Panc1 (cell line): ENCODE data around the gene RCN2. TPM values are rescaled to one million over a fixed set of nuclear protein-coding genes. Genes with fewer than 3 reads are reported as not detected.

Experiments used
- ATAC-seq: fragments of 200-7000 bp; cut with Tn5 transposase; 2 replicates; pipeline ENCODE4 v1.9.1; 2020; ENCODE audit warnings: mild to moderate bottlenecking, moderate library complexity
- BruUV-seq: library from RNA; stranded (reverse); fragments of 400-500 nt; replicated peaks from 2 replicates; lab custom pipeline; 2021; lab: Mats Ljungman, UMichigan
- CTCF ChIA-PET: fragments of 300-600 bp; sonication (Branson Sonifier 250); formaldehyde crosslinking; loops from one replicate; lab custom pipeline; 2022; ENCODE audit warnings: antibody characterized with exemption; lab: Charles Lee
- POLR2A ChIA-PET: fragments of 300-600 bp; sonication (Branson Sonifier 250); formaldehyde crosslinking; loops from one replicate; lab custom pipeline; 2022; ENCODE audit warnings: antibody characterized with exemption; lab: Charles Lee
- DNase-seq: peaks from one replicate; pipeline ENCODE4 v3.0.0-alpha.2; 2010; ENCODE audit warnings: low read depth, low spot score
- H3K27ac ChIP-seq: 2 replicates; pipeline ENCODE4 v1.5.1; 2011; ENCODE audit warnings: mild to moderate bottlenecking, low read length, inconsistent platforms
- H3K27me3 ChIP-seq: fragments of 200-500 bp; sonication (Bioruptor generic); 2 replicates; pipeline ENCODE4 v1.6.0; 2014; ENCODE audit warnings: low read length, inconsistent platforms; ENCODE audit not compliant: control insufficient read depth, insufficient read depth
- H3K36me3 ChIP-seq: fragments of 200-500 bp; sonication (Bioruptor generic); 2 replicates; pipeline ENCODE4 v1.5.1; 2014; ENCODE audit warnings: inconsistent platforms, mild to moderate bottlenecking, low read length, moderate library complexity; ENCODE audit not compliant: control insufficient read depth, insufficient read depth
- H3K4me1 ChIP-seq: 2 replicates; pipeline ENCODE4 v1.5.1; 2011; ENCODE audit warnings: inconsistent platforms, mild to moderate bottlenecking, low read length, moderate library complexity; ENCODE audit not compliant: control insufficient read depth, insufficient read depth
- H3K4me3 ChIP-seq, 2 experiments: 2 replicates each; pipeline ENCODE4 v1.5.1; 2011 to 2012; ENCODE audit warnings: low read depth in 2 of 2, low read length in 2 of 2, mild to moderate bottlenecking in 2 of 2, inconsistent platforms in 1 of 2, moderate library complexity in 1 of 2
- H3K9me3 ChIP-seq: fragments of 200-500 bp; sonication (Bioruptor generic); 2 replicates; pipeline ENCODE4 v1.5.1; 2014; ENCODE audit warnings: low read depth, mild to moderate bottlenecking, inconsistent platforms, low read length, moderate library complexity; ENCODE audit not compliant: control insufficient read depth, insufficient read depth
- CTCF ChIP-seq: fragments of 450-650 bp; IDR thresholded peaks from 2 replicates; pipeline ENCODE4 v1.5.1; 2017; ENCODE audit warnings: mild to moderate bottlenecking
- POLR2AphosphoS5 ChIP-seq: IDR thresholded peaks from 2 replicates; pipeline ENCODE4 v1.6.1; 2012; ENCODE audit warnings: mild to moderate bottlenecking, low read depth, low read length, moderate library complexity
- SIN3A ChIP-seq: IDR thresholded peaks from 2 replicates; pipeline ENCODE4 v1.6.1; 2012; ENCODE audit warnings: low read depth, mild to moderate bottlenecking, low read length, moderate library complexity, borderline replicate concordance; ENCODE audit not compliant: insufficient read depth
- TCF7L2 ChIP-seq: IDR thresholded peaks from 2 replicates; pipeline ENCODE4 v1.6.1; 2011; ENCODE audit warnings: mild to moderate bottlenecking, low read depth, low read length, inconsistent platforms
- in situ Hi-C: cut with HindIII; loops from 2 replicates; pipeline ENCODE4 v1.10.0; 2016; ENCODE audit warnings: low sequenced_read_pairs, low pct_unique_long_range_greater_than_20kb
- intact Hi-C: fragments of 100-400 bp; cut with micrococcal nuclease; formaldehyde crosslinking; loops from one replicate; pipeline ENCODE4 v1.10.0; 2022; ENCODE audit not compliant: unreplicated experiment
- total RNA-seq: library from RNA; stranded (reverse); gene quantifications from one replicate; pipeline ENCODE4 v1.2.1, GENCODE V29; 2021; ENCODE audit not compliant: unreplicated experiment
- TF ChIP-seq, protein P1 (sequence below), 2 experiments: IDR thresholded peaks; 2 replicates each; pipeline ENCODE4 v1.6.1; 2011 to 2012; ENCODE audit warnings: low read depth in 2 of 2, control low read depth in 1 of 2, low read length in 1 of 2, mild to moderate bottlenecking in 1 of 2, moderate library complexity in 1 of 2; ENCODE audit not compliant: insufficient read depth in 1 of 2

Gene RCN2
- total RNA-seq, 1 experiment from 2014 or later, result 60.7 TPM

GRCh38 chr15:76968306-76968705, 36.8 kb downstream of the RCN2 start:
- DNase-seq, result no peak
- Histone ChIP-seq H3K36me3 (no peaks in the 10 kb centered on the region), H3K4me3 (no peak overlapping the region), H3K27ac (no peak overlapping the region), H3K4me1 (no peaks in the 10 kb centered on the region), H3K9me3 (no peaks in the 10 kb centered on the region), H3K27me3 (peaks cover 7% of the 10 kb centered on the region; the same call in 1 of the 2 replicates)
- CTCF ChIA-PET, result no interaction called here
- ATAC-seq, result no peak
- BruUV-seq, result no TSS peak
- intact Hi-C loops, result no loop called here
- in situ Hi-C loops, result no loop called here
- POLR2A ChIA-PET, result interaction anchor here (0.7 kb wide), 1 partner anchor 179 kb away, joined by 7 read pairs; no protein-coding TSS in a partner anchor
- TF ChIP-seq, protein P1, sequence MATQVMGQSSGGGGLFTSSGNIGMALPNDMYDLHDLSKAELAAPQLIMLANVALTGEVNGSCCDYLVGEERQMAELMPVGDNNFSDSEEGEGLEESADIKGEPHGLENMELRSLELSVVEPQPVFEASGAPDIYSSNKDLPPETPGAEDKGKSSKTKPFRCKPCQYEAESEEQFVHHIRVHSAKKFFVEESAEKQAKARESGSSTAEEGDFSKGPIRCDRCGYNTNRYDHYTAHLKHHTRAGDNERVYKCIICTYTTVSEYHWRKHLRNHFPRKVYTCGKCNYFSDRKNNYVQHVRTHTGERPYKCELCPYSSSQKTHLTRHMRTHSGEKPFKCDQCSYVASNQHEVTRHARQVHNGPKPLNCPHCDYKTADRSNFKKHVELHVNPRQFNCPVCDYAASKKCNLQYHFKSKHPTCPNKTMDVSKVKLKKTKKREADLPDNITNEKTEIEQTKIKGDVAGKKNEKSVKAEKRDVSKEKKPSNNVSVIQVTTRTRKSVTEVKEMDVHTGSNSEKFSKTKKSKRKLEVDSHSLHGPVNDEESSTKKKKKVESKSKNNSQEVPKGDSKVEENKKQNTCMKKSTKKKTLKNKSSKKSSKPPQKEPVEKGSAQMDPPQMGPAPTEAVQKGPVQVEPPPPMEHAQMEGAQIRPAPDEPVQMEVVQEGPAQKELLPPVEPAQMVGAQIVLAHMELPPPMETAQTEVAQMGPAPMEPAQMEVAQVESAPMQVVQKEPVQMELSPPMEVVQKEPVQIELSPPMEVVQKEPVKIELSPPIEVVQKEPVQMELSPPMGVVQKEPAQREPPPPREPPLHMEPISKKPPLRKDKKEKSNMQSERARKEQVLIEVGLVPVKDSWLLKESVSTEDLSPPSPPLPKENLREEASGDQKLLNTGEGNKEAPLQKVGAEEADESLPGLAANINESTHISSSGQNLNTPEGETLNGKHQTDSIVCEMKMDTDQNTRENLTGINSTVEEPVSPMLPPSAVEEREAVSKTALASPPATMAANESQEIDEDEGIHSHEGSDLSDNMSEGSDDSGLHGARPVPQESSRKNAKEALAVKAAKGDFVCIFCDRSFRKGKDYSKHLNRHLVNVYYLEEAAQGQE (IDR thresholded peaks at IDR 0.05; ENCODE audit: insufficient read depth in 1 of 2, low read depth in 2 of 2, low read length in 1 of 2), result no peak
- TF ChIP-seq SIN3A (no peak), TCF7L2 (no peak), POLR2AphosphoS5 (no peak), CTCF (no peak)

- TF ChIP-seq SIN3A (no peak), CTCF (no peak), POLR2AphosphoS5 (no peak), TCF7L2 (no peak)
- TF ChIP-seq, protein P1 (IDR thresholded peaks at IDR 0.05; ENCODE audit: insufficient read depth in 1 of 2, low read depth in 2 of 2, low read length in 1 of 2), result no peak
- intact Hi-C loops (no loop called here), in situ Hi-C loops (no loop called here)
- ChIA-PET POLR2A (no interaction called here), CTCF (interaction anchor here (0.8 kb wide), 1 partner anchor 645 kb away, joined by 4 read pairs; no protein-coding TSS in a partner anchor)
- Histone ChIP-seq H3K36me3 (no peaks in the 10 kb centered on the region), H3K4me3 (no peak overlapping the region), H3K27ac (no peak overlapping the region), H3K9me3 (no peaks in the 10 kb centered on the region), H3K4me1 (no peaks in the 10 kb centered on the region), H3K27me3 (peaks cover 7% of the 10 kb centered on the region; the same call in 1 of the 2 replicates)
- DNase-seq (no peak), ATAC-seq (peak; percentile 49; the same call in 1 of the 2 replicates)
- no TSS peak for BruUV-seq
These were observed 41.1 kb downstream of the RCN2 start for GRCh38 chr15:76972389-76973361.
